ENCODE measurements around the gene CNTN1. TPM values are rescaled to one million over a fixed set of nuclear protein-coding genes. Genes with fewer than 3 reads are reported as not detected.

The CNTN1 gene
- total and polyA plus RNA-seq, 9 donors = 21.8 to 123 (median 44.1) TPM

- H3K9me3 ChIP-seq = no peaks in the 10 kb centered on the region
- TF ChIP-seq EP300 (IDR thresholded peaks at IDR 0.05) (no peak), CTCF (IDR thresholded peaks at IDR 0.05) (no peak), POLR2A (IDR thresholded peaks at IDR 0.05) (no peak)
- H3K4me1 ChIP-seq (ENCODE audit: insufficient read depth) = no peaks in the 10 kb centered on the region
- 89 to 90% (median 89%) methylated on average over 4 of the region's 4 CpGs for WGBS, 3 donors
- no peaks in the 10 kb centered on the region for H3K27me3 ChIP-seq
- H3K4me3 ChIP-seq = no peak overlapping the region
- intact Hi-C loops (cut with DNase I) = no loop called here
- H3K36me3 ChIP-seq = no peaks in the 10 kb centered on the region
- no peak overlapping the region for H3K27ac ChIP-seq
- DNase-seq = no peak
Observed at GRCh38 chr12:40684986-40685385, 7.3 kb upstream of the CNTN1 start.

- intact Hi-C loops (cut with DNase I) = no loop called here
- Histone ChIP-seq H3K36me3 (no peaks in the 10 kb centered on the region), H3K4me1 (ENCODE audit: insufficient read depth) (no peaks in the 10 kb centered on the region), H3K4me3 (no peak overlapping the region), H3K9me3 (no peaks in the 10 kb centered on the region), H3K27me3 (no peaks in the 10 kb centered on the region), H3K27ac (no peak overlapping the region)
- TF ChIP-seq CTCF (IDR thresholded peaks at IDR 0.05) (no peak), EP300 (IDR thresholded peaks at IDR 0.05) (no peak), POLR2A (IDR thresholded peaks at IDR 0.05) (no peak)
- DNase-seq = peak in 1 of 5 donors; percentile 21
- 20 to 60% (median 31%) methylated on average over 8 of the region's 8 CpGs for WGBS, 3 donors
Observed at GRCh38 chr12:40688085-40688725, 4.0 kb upstream of the CNTN1 start.

GRCh38 chr12:40689576-40689975 lies 2.7 kb upstream of the CNTN1 start:
- no peak overlapping the region for H3K27ac ChIP-seq
- no peak overlapping the region for H3K4me3 ChIP-seq
- no peak for DNase-seq
- 92 to 94% (median 94%) methylated on average over 2 of the region's 2 CpGs for WGBS, 3 donors
- TF ChIP-seq POLR2A (IDR thresholded peaks at IDR 0.05) = no peak
- no peak for TF ChIP-seq CTCF (IDR thresholded peaks at IDR 0.05)
- no peak for TF ChIP-seq EP300 (IDR thresholded peaks at IDR 0.05)
- H3K4me1 ChIP-seq (ENCODE audit: insufficient read depth) = no peaks in the 10 kb centered on the region
- no peaks in the 10 kb centered on the region for H3K36me3 ChIP-seq
- H3K27me3 ChIP-seq = no peaks in the 10 kb centered on the region
- intact Hi-C loops (cut with DNase I) = no loop called here
- H3K9me3 ChIP-seq = no peaks in the 10 kb centered on the region

- Histone ChIP-seq H3K9me3 (no peaks in the 10 kb centered on the region), H3K27ac (peak overlapping the region in 1 of 2 donors; percentile 12), H3K4me3 (peak overlapping the region; percentile 55), H3K4me1 (ENCODE audit: insufficient read depth) (no peaks in the 10 kb centered on the region), H3K27me3 (no peaks in the 10 kb centered on the region), H3K36me3 (no peaks in the 10 kb centered on the region)
- no peak for DNase-seq
- no peak for TF ChIP-seq POLR2A (IDR thresholded peaks at IDR 0.05)
- TF ChIP-seq CTCF (IDR thresholded peaks at IDR 0.05) = no peak
- TF ChIP-seq EP300 (IDR thresholded peaks at IDR 0.05) = no peak
- intact Hi-C loops (cut with DNase I) = no loop called here
- 0 to 2% (median 1%) methylated on average over 32 to 33 of the region's 33 CpGs for WGBS, 3 donors
Observed at GRCh38 chr12:40692765-40693206, 547 bp downstream of the CNTN1 start.

Measured in ovary (tissue), 9 donors.